ENCODE data around the gene PPP1R15B.

- TF ChIP-seq CTCF (IDR thresholded peaks at IDR 0.05; ENCODE audit: low read depth, low read length, missing input control) (no peak), MAX (IDR thresholded peaks at IDR 0.05) (no peak), ATF3 (IDR thresholded peaks at IDR 0.05) (no peak), EGR1 (IDR thresholded peaks at IDR 0.05; ENCODE audit: low read depth in 2 of 2) (no peak), TAF1 (conservative IDR thresholded peaks at IDR 0.05) (no peak), RAD21 (IDR thresholded peaks at IDR 0.05) (no peak), JUND (IDR thresholded peaks at IDR 0.05) (no peak), SP1 (IDR thresholded peaks at IDR 0.05) (no peak), NR2F2 (IDR thresholded peaks at IDR 0.05) (no peak)
Observed at GRCh38 chr1:204424621-204425020, 13.0 kb upstream of the PPP1R15B start.
